Mucosa of stomach (tissue), 1 donor: ENCODE data around the gene TAS2R60.
"Not testable (repeated sequence)": the region's sequence is repeated elsewhere in the genome, so short reads cannot be mapped to it uniquely, and the experiment has no call there.

Experiments used
- H3K27me3 ChIP-seq: one replicate; pipeline ENCODE4 v1.7.0; 2013; ENCODE audit warnings: mild to moderate bottlenecking, low read length; ENCODE audit not compliant: control insufficient read depth, insufficient read depth
- H3K36me3 ChIP-seq: one replicate; pipeline ENCODE4 v1.7.0; 2013; ENCODE audit warnings: low read length; ENCODE audit not compliant: control insufficient read depth, insufficient read depth
- H3K4me1 ChIP-seq: one replicate; pipeline ENCODE4 v1.7.0; 2013; ENCODE audit warnings: mild to moderate bottlenecking, low read length; ENCODE audit not compliant: control insufficient read depth, insufficient read depth
- H3K4me3 ChIP-seq: one replicate; pipeline ENCODE4 v1.7.0; 2013; ENCODE audit warnings: low read length
- H3K9ac ChIP-seq: one replicate; pipeline ENCODE4 v1.7.0; 2013; ENCODE audit warnings: mild to moderate bottlenecking, low read length, moderate library complexity
- H3K9me3 ChIP-seq: one replicate; pipeline ENCODE4 v1.7.0; 2013; ENCODE audit warnings: mild to moderate bottlenecking, low read length, moderate library complexity; ENCODE audit not compliant: control insufficient read depth
- donor health status: Pancreatic carcinoma.

TAS2R60 gene

DNA sequence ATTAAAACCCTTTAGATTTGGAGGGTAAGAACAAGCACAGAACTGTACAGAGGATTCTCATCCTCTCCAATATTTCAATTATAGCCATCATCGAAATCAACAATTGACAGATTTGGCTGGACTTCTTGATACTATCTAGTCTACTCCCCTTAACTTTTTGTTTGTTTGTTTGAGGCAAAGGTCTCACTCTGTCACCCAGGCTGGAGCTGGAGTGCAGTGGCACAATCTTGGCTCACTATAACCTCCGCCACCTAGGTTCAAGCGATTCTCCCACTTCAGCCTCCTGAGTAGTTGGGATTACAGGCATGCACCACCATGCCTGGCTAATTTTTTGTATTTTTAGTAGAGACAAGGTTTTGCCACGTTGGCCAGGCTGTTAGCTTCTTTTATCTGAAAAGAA is 41.0 kb upstream of the TAS2R60 start:
- not testable (repeated sequence) for H3K4me1 ChIP-seq, H3K36me3 ChIP-seq, H3K9ac ChIP-seq, H3K27me3 ChIP-seq, H3K9me3 ChIP-seq, H3K4me3 ChIP-seq

DNA sequence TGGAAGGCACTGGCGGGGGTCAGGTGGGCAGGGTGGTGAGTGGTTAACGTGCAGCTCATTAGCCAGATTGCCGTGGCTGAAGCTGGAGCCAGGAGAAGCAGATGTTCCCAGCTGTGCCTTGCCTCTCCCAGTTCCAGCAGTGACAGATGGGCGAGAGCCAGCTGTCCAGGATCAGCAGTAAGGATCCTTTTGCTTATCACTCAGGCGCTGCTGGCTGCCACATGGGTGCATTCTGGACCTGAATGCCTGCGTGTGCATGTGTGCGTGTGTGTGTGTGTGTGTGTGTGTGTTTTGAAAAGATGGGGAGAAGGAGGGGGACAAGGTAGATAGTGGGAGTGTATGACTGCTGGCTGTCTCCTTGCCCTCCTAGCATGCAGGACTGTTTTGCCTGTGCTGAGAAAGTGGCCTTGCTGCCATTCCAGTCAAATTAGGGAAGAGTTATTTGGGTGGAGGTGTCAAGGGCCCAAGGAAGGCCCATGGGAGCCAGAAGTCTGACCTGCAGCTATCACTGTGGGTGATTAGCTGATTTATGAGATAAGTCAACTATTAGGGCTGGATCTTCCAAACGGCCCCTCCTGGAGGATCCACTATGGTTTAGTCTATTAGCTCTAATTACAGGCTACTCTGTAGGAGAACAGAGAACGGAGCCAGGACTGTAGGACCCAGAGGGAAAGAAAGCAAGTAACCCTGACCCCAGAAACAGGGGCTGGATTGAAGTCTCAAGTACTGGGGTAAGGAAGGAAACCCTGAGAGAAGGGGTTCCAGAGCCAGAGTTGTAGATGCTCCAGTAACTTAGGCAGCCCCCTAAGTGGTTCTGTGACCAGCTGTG is 37.9 kb upstream of the TAS2R60 start:
- Histone ChIP-seq H3K4me3 (no peak overlapping the region), H3K9me3 (no peaks in the 10 kb centered on the region), H3K27me3 (no peaks in the 10 kb centered on the region), H3K9ac (no peak overlapping the region), H3K36me3 (no peaks in the 10 kb centered on the region), H3K4me1 (peaks cover 20% of the 10 kb centered on the region)

DNA sequence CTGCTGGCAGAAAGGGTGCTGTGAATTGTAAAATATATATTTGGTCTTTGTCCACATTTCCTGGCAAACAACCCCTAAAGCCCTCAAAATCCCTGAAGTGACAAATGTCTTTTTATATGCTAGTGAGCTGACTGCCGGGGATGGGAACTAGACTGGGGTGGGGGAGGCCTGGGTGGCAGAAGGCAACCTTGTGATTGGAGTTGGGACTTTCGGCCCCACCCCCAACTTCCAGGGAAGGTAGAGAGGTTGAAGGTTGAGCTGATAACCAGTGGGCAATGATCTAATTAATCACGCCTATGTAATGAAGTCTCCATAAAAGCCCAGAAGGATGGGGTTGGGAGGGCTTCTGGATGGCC is 37.3 kb upstream of the TAS2R60 start:
- H3K4me3 ChIP-seq, result no peak overlapping the region

DNA sequence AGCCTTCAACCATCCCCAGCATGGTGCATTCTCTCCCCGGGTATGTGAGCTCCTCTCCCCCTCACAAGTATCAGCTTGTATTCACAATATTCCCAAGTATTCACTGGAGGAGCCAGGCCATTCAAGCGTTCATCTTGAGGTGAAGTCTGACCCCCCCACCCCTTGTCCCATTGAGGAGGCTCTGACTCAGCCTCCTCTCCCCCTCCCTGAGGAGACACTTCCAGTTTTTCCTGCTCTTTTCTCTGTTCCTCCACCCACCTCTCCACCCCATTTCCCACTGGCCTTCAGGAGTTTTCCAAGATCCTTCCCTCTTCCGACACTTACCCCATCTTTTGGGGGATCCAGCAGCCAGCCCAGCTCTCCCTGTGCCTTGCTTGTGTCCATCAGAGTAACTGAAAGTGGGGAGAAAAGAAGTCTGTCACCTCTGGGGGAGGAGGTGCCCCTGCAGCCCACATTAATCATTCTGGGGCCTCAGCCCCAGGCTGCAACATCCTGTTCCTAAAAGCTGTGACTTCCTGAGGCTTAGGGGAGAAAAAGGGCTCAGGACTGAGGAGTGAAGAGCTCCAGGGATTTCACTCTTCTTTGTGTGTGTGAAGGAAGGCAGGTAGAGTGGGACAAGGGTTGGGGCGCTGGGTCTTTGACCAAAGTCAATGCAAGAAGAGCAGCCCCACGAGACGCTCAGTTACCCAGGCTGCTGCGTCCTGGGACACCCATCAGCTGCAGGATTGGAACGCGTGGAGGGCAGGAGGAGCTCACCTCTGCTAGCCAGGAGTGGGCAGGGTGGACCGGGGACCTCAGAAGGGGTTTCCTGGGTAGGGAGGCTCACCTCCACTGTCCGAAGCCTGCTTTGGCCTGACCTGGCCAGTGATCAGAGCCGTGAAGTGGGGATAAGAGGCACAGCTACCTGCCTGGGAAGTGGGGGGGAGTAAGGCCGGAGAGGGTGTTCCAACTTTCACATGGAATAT is 35.7 kb upstream of the TAS2R60 start:
- H3K4me3 ChIP-seq, result peak overlapping the region; percentile 18
- H3K36me3 ChIP-seq, result no peaks in the 10 kb centered on the region
- no peaks in the 10 kb centered on the region for H3K9me3 ChIP-seq
- no peaks in the 10 kb centered on the region for H3K27me3 ChIP-seq
- H3K9ac ChIP-seq, result peak overlapping the region; percentile 70
- peaks cover 20% of the 10 kb centered on the region for H3K4me1 ChIP-seq

More for the DNA sequence above, 37.3 kb upstream of the TAS2R60 start:
- Histone ChIP-seq H3K4me1 (peaks cover 20% of the 10 kb centered on the region), H3K9ac (no peak overlapping the region), H3K9me3 (no peaks in the 10 kb centered on the region), H3K36me3 (no peaks in the 10 kb centered on the region), H3K27me3 (no peaks in the 10 kb centered on the region)

DNA sequence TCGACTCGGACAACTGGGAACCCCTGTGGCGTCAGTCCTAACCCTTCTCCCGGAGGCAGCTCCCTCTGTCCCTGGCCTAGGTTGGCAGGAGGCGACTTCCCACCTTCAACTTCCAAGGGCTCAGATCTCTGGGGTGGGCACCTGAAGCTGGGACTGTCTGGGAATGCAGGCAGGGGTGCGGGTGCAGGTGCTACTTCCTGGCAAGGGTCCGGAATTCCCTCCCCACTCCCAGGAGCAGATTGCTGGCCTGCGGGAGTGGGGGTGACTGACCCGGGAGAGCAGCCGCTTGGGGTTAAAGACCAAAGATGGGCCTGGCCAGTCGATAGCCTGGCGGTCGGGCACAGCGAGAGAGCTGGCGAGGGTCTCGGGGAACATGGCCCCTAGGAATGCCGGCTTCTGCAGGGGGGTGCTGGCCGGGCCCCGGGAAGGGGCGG is 35.0 kb upstream of the TAS2R60 start:
- H3K4me1 ChIP-seq, result peaks cover 20% of the 10 kb centered on the region
- H3K9me3 ChIP-seq, result no peaks in the 10 kb centered on the region
- H3K9ac ChIP-seq, result peak overlapping the region; percentile 70
- H3K36me3 ChIP-seq, result no peaks in the 10 kb centered on the region
- H3K4me3 ChIP-seq, result peak overlapping the region; percentile 18
- H3K27me3 ChIP-seq, result no peaks in the 10 kb centered on the region

DNA sequence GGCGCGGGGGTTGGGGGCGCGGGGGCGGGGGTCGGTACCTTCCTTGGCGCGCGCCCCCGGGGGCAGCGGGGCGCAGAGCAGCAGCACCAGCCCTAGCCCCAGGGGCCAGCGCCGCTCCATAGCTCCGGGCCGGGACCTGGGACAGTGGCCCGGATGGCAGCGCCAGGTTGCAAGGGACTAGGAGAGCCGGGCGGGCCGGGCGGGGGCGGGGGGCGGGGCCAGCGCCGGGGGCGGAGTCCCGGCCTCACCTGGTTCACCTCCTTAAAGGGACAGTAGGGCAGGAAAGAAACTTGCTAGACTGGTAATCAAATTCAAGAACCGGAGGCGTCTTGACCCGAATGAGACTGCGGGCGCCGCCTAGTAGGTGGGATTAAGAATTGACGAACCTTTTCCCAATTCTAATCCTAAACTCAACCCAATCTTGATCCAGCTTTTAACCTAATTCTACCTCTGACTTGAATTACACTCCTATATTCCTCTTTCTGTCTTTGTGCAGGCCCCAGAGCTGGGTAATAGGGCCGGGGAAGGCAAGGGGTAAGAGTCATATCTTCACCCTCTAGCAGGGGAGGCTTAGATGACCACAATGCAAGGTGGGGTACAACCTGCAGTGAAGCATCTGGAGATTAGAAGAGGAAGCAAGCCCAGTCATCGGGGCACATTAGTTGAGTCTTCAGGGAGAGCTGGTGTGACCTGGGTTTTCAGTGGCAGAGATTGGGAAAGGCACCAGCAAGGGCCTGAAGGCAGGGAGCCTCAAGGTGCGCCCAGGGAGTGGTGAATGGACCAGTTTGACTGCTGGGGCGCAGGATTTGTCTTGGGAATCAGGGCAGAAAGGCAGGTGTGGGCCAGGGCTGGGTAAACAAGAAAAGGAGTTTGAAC is 34.3 kb upstream of the TAS2R60 start, which contains the start of gene EPHA1:
EPHA1 (minus strand) TSS at position 171 of the 876 bp plus-strand sequence; CDS start at position 120, 51 bp downstream.
- Histone ChIP-seq H3K27me3 (no peaks in the 10 kb centered on the region), H3K4me1 (peaks cover 20% of the 10 kb centered on the region), H3K4me3 (peak within 1 kb of the TSS; percentile 18), H3K9me3 (no peaks in the 10 kb centered on the region), H3K36me3 (no peaks in the 10 kb centered on the region), H3K9ac (peak within 1 kb of the TSS; percentile 70)

DNA sequence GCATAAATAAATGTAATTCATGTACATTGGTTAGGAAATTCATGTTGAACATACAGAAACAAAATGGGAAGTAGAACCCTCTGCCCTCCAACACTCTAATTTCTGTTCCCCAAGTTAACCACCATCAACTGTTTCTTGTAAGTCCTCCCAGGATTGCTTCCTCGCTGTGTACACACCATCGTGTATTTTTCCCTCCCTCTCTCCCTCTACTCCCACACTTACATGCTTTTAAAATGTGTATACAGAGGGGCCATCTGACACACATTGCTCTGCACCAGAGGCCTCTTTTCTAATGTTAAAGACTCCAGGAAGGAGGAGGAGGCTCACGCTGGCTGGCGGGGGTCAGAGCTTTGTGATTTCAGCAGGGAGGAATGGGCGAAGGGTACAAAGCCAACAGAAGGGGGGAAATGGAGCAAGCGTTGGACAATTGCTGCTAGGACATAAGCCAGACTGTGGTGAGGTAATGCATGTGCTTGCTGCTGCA is 32.7 kb upstream of the TAS2R60 start:
- no peaks in the 10 kb centered on the region for H3K9me3 ChIP-seq
- no peaks in the 10 kb centered on the region for H3K36me3 ChIP-seq
- H3K4me3 ChIP-seq, result no peak overlapping the region
- H3K9ac ChIP-seq, result no peak overlapping the region
- H3K4me1 ChIP-seq, result peaks cover 20% of the 10 kb centered on the region
- no peaks in the 10 kb centered on the region for H3K27me3 ChIP-seq

DNA sequence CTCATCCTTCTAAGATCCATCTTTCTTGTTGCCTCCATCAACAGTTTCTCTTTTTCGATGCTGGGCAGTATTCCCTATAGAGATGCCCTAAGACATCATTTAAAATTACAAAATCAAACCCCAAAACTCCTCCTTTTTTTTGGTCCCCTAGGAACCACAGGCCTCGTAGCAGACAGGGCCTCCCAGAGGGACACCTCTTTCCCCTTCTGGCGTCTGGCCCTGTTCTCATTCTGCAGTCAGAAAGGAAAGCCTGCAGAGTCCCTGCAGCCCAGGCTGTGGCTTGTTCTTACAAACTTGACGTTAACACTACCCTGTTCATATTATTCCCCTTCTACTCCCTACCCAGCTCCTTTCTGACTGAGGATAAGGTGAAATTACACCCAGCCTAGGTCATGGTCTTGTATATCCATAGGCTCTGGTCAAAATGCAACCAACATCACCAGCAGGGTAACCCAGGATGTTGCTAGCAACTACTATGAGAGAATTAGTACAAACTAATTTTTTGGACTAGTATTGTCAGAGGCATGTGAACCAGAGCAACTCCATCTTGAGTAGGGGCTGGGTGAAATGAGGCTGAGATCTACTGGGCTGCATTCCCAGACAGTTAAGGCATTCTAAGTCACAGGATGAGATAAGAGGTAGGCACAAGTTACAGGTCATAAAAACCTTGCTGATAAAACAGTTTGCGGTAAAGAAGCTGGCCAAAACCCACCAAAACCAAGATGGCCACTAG is 31.1 kb upstream of the TAS2R60 start:
- Histone ChIP-seq H3K36me3 (no peaks in the 10 kb centered on the region), H3K9me3 (no peaks in the 10 kb centered on the region), H3K9ac (no peak overlapping the region), H3K4me1 (peaks cover 21% of the 10 kb centered on the region), H3K27me3 (no peaks in the 10 kb centered on the region), H3K4me3 (no peak overlapping the region)

DNA sequence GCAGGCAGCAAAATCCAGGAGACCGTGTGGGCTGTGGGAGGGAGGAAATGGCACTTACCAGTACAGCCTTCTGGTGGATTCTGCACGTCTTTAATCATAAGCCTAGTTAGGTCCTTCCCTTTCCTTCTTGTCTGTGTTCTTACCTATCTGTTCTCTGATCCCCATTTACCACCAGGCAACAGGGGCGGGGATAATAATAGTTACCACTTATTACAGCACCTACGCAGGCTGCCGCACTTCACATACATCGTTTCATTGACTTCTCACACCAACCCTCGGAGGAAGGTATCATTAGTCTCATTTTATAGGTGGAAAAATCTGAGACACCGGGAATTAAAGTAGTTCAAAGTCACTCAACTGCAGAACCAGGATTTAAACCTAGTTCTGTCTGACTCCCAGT is 30.1 kb upstream of the TAS2R60 start:
- Histone ChIP-seq H3K4me3 (no peak overlapping the region), H3K36me3 (no peaks in the 10 kb centered on the region), H3K27me3 (no peaks in the 10 kb centered on the region), H3K9ac (no peak overlapping the region), H3K9me3 (no peaks in the 10 kb centered on the region), H3K4me1 (peaks cover 14% of the 10 kb centered on the region)

DNA sequence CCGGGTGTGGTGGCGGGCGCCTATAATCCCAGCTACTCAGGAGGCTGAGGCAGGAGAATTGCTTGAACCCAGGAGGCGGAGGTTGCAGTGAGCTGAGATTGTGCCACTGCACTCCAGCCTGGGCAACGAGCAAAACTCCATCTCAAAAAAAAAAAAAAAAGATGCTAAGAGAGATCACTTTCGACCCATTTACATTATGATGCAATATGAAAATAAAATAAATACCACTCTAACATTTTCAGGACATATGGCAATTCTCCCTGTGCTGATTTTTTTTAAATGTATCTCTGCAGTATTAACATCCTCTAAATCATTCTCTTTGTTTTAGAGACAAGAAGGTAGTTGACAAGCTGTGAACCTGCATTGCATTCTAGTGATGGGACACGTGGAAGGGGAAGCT is 28.0 kb upstream of the TAS2R60 start:
- H3K9ac ChIP-seq, H3K4me3 ChIP-seq, H3K4me1 ChIP-seq, H3K36me3 ChIP-seq, H3K27me3 ChIP-seq, H3K9me3 ChIP-seq: not testable (repeated sequence)
